ENCODE measurements around the gene ALG12.
A peak's percentile ranks its signal among the peaks of the same experiment; 100 is the strongest.

ALG12 gene

GRCh38 chr22:49937758-49938564, 19.7 kb upstream of the ALG12 start:
- Histone ChIP-seq H2BK5ac (ENCODE audit: low read depth, low read length, poor library complexity) (peak overlapping the region; percentile 7), H2BK12ac (ENCODE audit: low read length) (no peak overlapping the region), H3K79me1 (ENCODE audit: low read length) (peaks cover 10% of the 10 kb centered on the region), H3K18ac (ENCODE audit: low read length) (no peak overlapping the region), H3K36me3 (ENCODE audit: control insufficient read depth in 1 of 2, insufficient read depth in 2 of 2, low read length in 2 of 2) (no peaks in the 10 kb centered on the region), H4K91ac (ENCODE audit: low read depth, low read length) (peak overlapping the region; percentile 37), H4K12ac (ENCODE audit: low read depth, low read length) (no peak overlapping the region), H3K27me3 (ENCODE audit: insufficient read depth, low read length) (no peaks in the 10 kb centered on the region), H3K14ac (ENCODE audit: low read length) (peak overlapping the region; percentile 8), H3K4ac (ENCODE audit: low read depth, low read length) (no peak overlapping the region), H3K9me3 (ENCODE audit: insufficient read depth, low read depth, low read length) (no peaks in the 10 kb centered on the region), H2AFZ (ENCODE audit: insufficient read depth, low read length, poor library complexity) (no peak overlapping the region), H2BK120ac (ENCODE audit: insufficient read depth, low read length, poor library complexity) (peak overlapping the region; percentile 54), H2AK5ac (ENCODE audit: low read length) (no peak overlapping the region), H3K4me2 (ENCODE audit: low read length) (no peak overlapping the region), H3K79me2 (ENCODE audit: control insufficient read depth, insufficient read depth, low read length, poor library complexity) (peaks cover 2% of the 10 kb centered on the region), H3K27ac (ENCODE audit: low read depth, low read length) (no peak overlapping the region), H3K4me1 (ENCODE audit: control insufficient read depth in 1 of 2, insufficient read depth in 2 of 2, low read length in 2 of 2) (peaks cover 10 to 17% of the 10 kb centered on the region in 2 experiments), H3K4me3 (ENCODE audit: low read depth, low read length) (no peak overlapping the region), H3K9ac (ENCODE audit: low read length) (no peak overlapping the region), H3K23ac (ENCODE audit: low read length) (no peak overlapping the region), H4K8ac (ENCODE audit: low read depth, low read length) (peak overlapping the region; percentile 7)
- DNase-seq, result peak in 1 of 2 donors; percentile 16
- no CpG with 5 or more reads among the region's 27 CpGs for WGBS (ENCODE audit: extremely low coverage, insufficient coverage, insufficient read length)

GRCh38 chr22:49936973-49937757, 18.9 kb upstream of the ALG12 start:
- Histone ChIP-seq H2AFZ (ENCODE audit: insufficient read depth, low read length, poor library complexity) (no peak overlapping the region), H3K79me1 (ENCODE audit: low read length) (peaks cover 8% of the 10 kb centered on the region), H2BK5ac (ENCODE audit: low read depth, low read length, poor library complexity) (no peak overlapping the region), H3K9ac (ENCODE audit: low read length) (no peak overlapping the region), H3K36me3 (ENCODE audit: control insufficient read depth in 1 of 2, insufficient read depth in 2 of 2, low read length in 2 of 2) (no peaks in the 10 kb centered on the region), H3K4me1 (ENCODE audit: control insufficient read depth in 1 of 2, insufficient read depth in 2 of 2, low read length in 2 of 2) (peaks cover 7 to 14% of the 10 kb centered on the region in 2 experiments), H4K8ac (ENCODE audit: low read depth, low read length) (no peak overlapping the region), H3K27me3 (ENCODE audit: insufficient read depth, low read length) (no peaks in the 10 kb centered on the region), H2AK5ac (ENCODE audit: low read length) (peak overlapping the region; percentile 60), H4K12ac (ENCODE audit: low read depth, low read length) (no peak overlapping the region), H3K4ac (ENCODE audit: low read depth, low read length) (no peak overlapping the region), H3K14ac (ENCODE audit: low read length) (no peak overlapping the region), H3K9me3 (ENCODE audit: insufficient read depth, low read depth, low read length) (no peaks in the 10 kb centered on the region), H3K4me3 (ENCODE audit: low read depth, low read length) (no peak overlapping the region), H3K79me2 (ENCODE audit: control insufficient read depth, insufficient read depth, low read length, poor library complexity) (no peaks in the 10 kb centered on the region), H3K27ac (ENCODE audit: low read depth, low read length) (no peak overlapping the region), H3K23ac (ENCODE audit: low read length) (no peak overlapping the region), H4K91ac (ENCODE audit: low read depth, low read length) (peak overlapping the region; percentile 71), H2BK120ac (ENCODE audit: insufficient read depth, low read length, poor library complexity) (no peak overlapping the region), H3K4me2 (ENCODE audit: low read length) (no peak overlapping the region), H3K18ac (ENCODE audit: low read length) (no peak overlapping the region), H2BK12ac (ENCODE audit: low read length) (peak overlapping the region; percentile 70)
- no peak for DNase-seq
- no CpG with 5 or more reads among the region's 21 CpGs for whole genome bisulfite sequencing (ENCODE audit: extremely low coverage, insufficient coverage, insufficient read length)

- peak overlapping the region; percentile 71 for H4K91ac ChIP-seq (ENCODE audit: low read depth, low read length)
- H3K27ac ChIP-seq (ENCODE audit: low read depth, low read length), result no peak overlapping the region
- no peak overlapping the region for H3K14ac ChIP-seq (ENCODE audit: low read length)
- no peak overlapping the region for H3K18ac ChIP-seq (ENCODE audit: low read length)
- peak overlapping the region; percentile 60 for H2AK5ac ChIP-seq (ENCODE audit: low read length)
- H3K4me1 ChIP-seq (ENCODE audit: control insufficient read depth in 1 of 2, insufficient read depth in 2 of 2, low read length in 2 of 2), result peaks cover 7 to 14% of the 10 kb centered on the region in 2 experiments
- H3K9ac ChIP-seq (ENCODE audit: low read length), result no peak overlapping the region
- H4K12ac ChIP-seq (ENCODE audit: low read depth, low read length), result no peak overlapping the region
- H3K79me2 ChIP-seq (ENCODE audit: control insufficient read depth, insufficient read depth, low read length, poor library complexity), result no peaks in the 10 kb centered on the region
- no peak overlapping the region for H3K4me3 ChIP-seq (ENCODE audit: low read depth, low read length)
- H2BK120ac ChIP-seq (ENCODE audit: insufficient read depth, low read length, poor library complexity), result no peak overlapping the region
- H3K79me1 ChIP-seq (ENCODE audit: low read length), result peaks cover 8% of the 10 kb centered on the region
- peak overlapping the region; percentile 21 for H4K8ac ChIP-seq (ENCODE audit: low read depth, low read length)
- H2BK12ac ChIP-seq (ENCODE audit: low read length), result peak overlapping the region; percentile 26
- no peak overlapping the region for H2AFZ ChIP-seq (ENCODE audit: insufficient read depth, low read length, poor library complexity)
- H3K4ac ChIP-seq (ENCODE audit: low read depth, low read length), result no peak overlapping the region
- peak; percentile 71 to 77 for DNase-seq
- H3K36me3 ChIP-seq (ENCODE audit: control insufficient read depth in 1 of 2, insufficient read depth in 2 of 2, low read length in 2 of 2), result no peaks in the 10 kb centered on the region
- H3K27me3 ChIP-seq (ENCODE audit: insufficient read depth, low read length), result no peaks in the 10 kb centered on the region
- no peak overlapping the region for H2BK5ac ChIP-seq (ENCODE audit: low read depth, low read length, poor library complexity)
- no peak overlapping the region for H3K23ac ChIP-seq (ENCODE audit: low read length)
- no CpG with 5 or more reads among the region's 52 CpGs for WGBS (ENCODE audit: extremely low coverage, insufficient coverage, insufficient read length)
- H3K9me3 ChIP-seq (ENCODE audit: insufficient read depth, low read depth, low read length), result no peaks in the 10 kb centered on the region
- peak overlapping the region; percentile 44 for H3K4me2 ChIP-seq (ENCODE audit: low read length)
Measured at GRCh38 chr22:49936018-49936972, 18.1 kb upstream of the ALG12 start.

GRCh38 chr22:49935561-49935960, 17.3 kb upstream of the ALG12 start:
- Histone ChIP-seq H3K79me2 (ENCODE audit: control insufficient read depth, insufficient read depth, low read length, poor library complexity) (no peaks in the 10 kb centered on the region), H3K4me1 (ENCODE audit: control insufficient read depth in 1 of 2, insufficient read depth in 2 of 2, low read length in 2 of 2) (peaks cover 7 to 14% of the 10 kb centered on the region in 2 experiments), H3K36me3 (ENCODE audit: control insufficient read depth in 1 of 2, insufficient read depth in 2 of 2, low read length in 2 of 2) (no peaks in the 10 kb centered on the region), H3K27ac (ENCODE audit: low read depth, low read length) (no peak overlapping the region), H3K18ac (ENCODE audit: low read length) (no peak overlapping the region), H3K9me3 (ENCODE audit: insufficient read depth, low read depth, low read length) (no peaks in the 10 kb centered on the region), H4K91ac (ENCODE audit: low read depth, low read length) (no peak overlapping the region), H3K27me3 (ENCODE audit: insufficient read depth, low read length) (no peaks in the 10 kb centered on the region), H2BK5ac (ENCODE audit: low read depth, low read length, poor library complexity) (no peak overlapping the region), H3K9ac (ENCODE audit: low read length) (no peak overlapping the region), H2AK5ac (ENCODE audit: low read length) (no peak overlapping the region), H3K14ac (ENCODE audit: low read length) (no peak overlapping the region), H3K4me3 (ENCODE audit: low read depth, low read length) (no peak overlapping the region), H4K8ac (ENCODE audit: low read depth, low read length) (no peak overlapping the region), H2BK120ac (ENCODE audit: insufficient read depth, low read length, poor library complexity) (no peak overlapping the region), H2BK12ac (ENCODE audit: low read length) (no peak overlapping the region), H3K23ac (ENCODE audit: low read length) (no peak overlapping the region), H3K79me1 (ENCODE audit: low read length) (peaks cover 8% of the 10 kb centered on the region), H3K4me2 (ENCODE audit: low read length) (no peak overlapping the region), H3K4ac (ENCODE audit: low read depth, low read length) (no peak overlapping the region), H4K12ac (ENCODE audit: low read depth, low read length) (no peak overlapping the region), H2AFZ (ENCODE audit: insufficient read depth, low read length, poor library complexity) (no peak overlapping the region)
- DNase-seq, result no peak
- WGBS (ENCODE audit: extremely low coverage, insufficient coverage, insufficient read length), result no CpG with 5 or more reads among the region's 16 CpGs
